HEK293T (cell line): Measurements from ENCODE around the gene CGB3.

Experiments
- ARNT ChIP-seq: fragments of 450-650 bp; IDR thresholded peaks from 2 replicates; pipeline ENCODE4 v1.6.1; 2017; ENCODE audit warnings: mild to moderate bottlenecking
- BHLHE40 ChIP-seq: fragments of 450-650 bp; IDR thresholded peaks from 2 replicates; pipeline ENCODE4 v1.6.1; 2016; ENCODE audit warnings: mild to moderate bottlenecking, moderate library complexity, borderline replicate concordance
- ELF4 ChIP-seq: fragments of 450-650 bp; IDR thresholded peaks from 2 replicates; pipeline ENCODE4 v1.6.1; 2017; ENCODE audit warnings: antibody characterized with exemption
- FOXA1 ChIP-seq: fragments of 450-650 bp; IDR thresholded peaks from 2 replicates; pipeline ENCODE4 v1.6.1; 2016; ENCODE audit warnings: mild to moderate bottlenecking
- FOXK2 ChIP-seq: fragments of 450-650 bp; IDR thresholded peaks from 2 replicates; pipeline ENCODE4 v1.6.1; 2016; ENCODE audit warnings: mild to moderate bottlenecking
- L3MBTL2 ChIP-seq: fragments of 450-650 bp; conservative IDR thresholded peaks from 2 replicates; pipeline ENCODE4 v1.6.1; 2016; ENCODE audit warnings: mild to moderate bottlenecking
- PKNOX1 ChIP-seq: fragments of 450-650 bp; IDR thresholded peaks from 2 replicates; pipeline ENCODE4 v1.6.1; 2016
- SP1 ChIP-seq: fragments of 450-650 bp; IDR thresholded peaks from 2 replicates; pipeline ENCODE4 v1.6.1; 2017

GRCh38 chr19:49004964-49005614 is 19.0 kb downstream of the CGB3 start:
- TF ChIP-seq FOXA1 (no peak), SP1 (no peak), ARNT (no peak), FOXK2 (no peak), ELF4 (no peak), BHLHE40 (no peak), PKNOX1 (no peak), L3MBTL2 (no peak)
